GM19351 (cell line): ENCODE data around the gene SLC22A1.
"Not testable (repeated sequence)": the region's sequence is repeated elsewhere in the genome, so short reads cannot be mapped to it uniquely, and the experiment has no call there.

ENCODE experiments used
- ATAC-seq: cut with Tn5 transposase; IDR thresholded peaks from one replicate; pipeline ENCODE4 v1.9.1; 2021; ENCODE audit warnings: mild to moderate bottlenecking, moderate library complexity; ENCODE audit not compliant: unreplicated experiment

Gene SLC22A1

GRCh38 chr6:160137130-160137988 lies 15.7 kb downstream of the SLC22A1 start:
- no peak for ATAC-seq

DNA sequence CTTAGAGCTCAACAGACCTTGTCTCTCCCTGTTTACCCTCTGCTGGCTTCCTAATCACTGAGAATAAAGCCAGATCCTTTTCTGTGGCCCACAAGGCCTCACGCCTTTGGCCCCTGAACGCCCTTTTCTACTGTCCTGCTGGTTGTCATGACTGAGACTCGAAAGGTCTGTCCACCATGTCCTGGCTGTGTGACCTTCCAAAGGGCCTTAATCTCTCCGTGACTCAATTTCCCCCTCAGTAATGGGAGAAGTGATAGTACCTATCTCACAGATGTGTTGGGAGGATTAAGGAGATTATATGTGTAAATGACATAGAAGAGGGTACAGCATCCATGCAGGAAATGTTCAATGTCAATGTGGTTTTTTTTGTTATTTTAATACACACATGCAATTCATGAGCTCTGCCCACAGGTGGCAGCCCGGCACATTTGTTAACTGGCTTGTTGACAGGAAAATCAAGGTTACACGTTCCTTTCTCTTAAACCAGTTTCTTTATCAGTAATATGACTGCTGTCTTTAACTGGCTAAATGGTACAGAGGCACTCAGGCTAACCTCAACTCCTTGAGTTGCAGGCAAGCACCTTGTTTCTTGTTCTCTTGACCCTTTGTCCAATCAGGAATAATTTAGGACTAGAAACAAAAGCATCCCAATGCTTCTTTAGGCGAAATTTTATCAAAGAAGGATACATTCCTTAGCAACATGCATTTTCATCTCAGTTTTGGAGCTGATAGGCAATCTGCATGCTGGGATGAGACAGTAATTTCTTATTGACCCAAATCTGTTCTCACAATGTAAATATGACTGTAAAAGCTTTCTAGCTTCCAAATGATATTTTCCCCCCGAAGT lies 16.6 kb downstream of the SLC22A1 start:
- ATAC-seq: peak; percentile 82

DNA sequence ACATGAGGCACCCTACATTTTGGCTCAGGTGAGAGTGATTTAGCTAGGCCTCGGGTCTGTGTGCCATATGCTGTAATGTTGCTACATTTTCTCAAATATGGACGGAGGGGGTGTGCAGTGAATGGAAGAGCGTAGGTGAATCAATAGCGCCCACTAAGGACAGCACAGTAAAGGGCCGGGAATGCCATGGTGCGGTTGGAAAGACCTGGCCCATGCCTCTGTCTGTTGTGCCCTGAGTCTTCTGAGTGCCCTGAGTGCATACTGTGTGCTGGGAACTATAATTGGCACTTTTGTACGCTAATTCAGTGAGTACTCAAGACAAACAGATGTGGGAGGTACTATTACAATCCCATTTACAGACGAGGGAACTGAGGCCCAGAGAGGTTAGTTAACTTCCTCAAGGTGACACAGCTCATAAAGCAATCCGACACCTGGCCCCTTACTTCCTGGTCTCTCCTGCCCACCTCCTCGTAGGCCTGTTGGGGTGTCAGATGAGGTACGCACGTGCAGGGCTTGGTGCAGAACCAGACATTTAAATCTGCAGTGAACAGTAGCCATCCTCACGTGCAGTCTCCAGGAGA lies 17.3 kb downstream of the SLC22A1 start:
- no peak for ATAC-seq

DNA sequence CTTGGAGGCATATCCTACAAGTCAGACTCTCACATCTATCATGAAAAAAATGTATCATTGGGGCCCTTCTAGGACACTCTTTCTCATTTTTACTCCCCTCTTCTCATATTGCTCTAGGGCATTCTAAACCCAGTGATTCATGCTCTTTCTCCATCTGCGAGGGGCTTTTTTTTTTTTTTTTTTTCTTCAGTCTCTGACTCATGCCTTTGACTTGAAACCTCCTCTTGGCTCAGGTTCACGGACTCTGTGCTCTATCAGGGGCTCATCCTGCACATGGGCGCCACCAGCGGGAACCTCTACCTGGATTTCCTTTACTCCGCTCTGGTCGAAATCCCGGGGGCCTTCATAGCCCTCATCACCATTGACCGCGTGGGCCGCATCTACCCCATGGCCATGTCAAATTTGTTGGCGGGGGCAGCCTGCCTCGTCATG lies 17.8 kb downstream of the SLC22A1 start:
- ATAC-seq: no peak

GRCh38 chr6:160140493-160140892 lies 18.9 kb downstream of the SLC22A1 start:
- ATAC-seq: not testable (repeated sequence)

DNA sequence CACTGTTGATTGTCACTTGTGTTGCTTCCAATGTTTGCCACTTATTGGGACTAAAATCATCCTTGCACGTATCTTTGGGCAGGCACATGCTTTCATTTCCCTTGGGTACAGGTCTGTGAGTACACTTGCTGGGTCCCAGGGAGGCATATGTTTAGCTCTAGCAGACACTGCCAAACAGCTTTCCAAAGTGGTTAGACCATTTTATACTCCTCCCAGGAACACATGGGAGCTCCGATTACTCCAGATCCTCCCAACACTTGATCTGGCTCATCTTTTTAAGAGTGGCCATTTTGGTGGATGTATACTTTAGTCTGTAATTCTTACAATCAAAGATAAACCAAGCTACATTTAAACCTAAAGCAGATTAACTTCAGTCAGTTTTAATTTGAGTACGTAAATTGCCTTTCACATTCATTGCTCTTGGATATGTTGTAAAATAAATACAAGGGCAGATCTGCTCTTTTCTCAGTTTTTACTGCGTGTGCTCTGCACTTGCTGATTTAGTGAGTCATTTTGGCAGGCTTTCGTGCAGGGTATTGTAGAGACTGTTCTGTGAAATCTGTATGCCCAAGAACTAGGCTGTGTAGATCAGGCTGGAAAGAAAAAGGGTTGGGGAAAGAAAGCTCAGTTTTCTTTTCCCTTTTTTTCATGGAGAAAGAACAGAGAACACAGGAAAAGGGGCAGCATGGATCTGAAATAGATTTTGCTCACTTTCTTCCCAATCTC lies 19.5 kb downstream of the SLC22A1 start:
- ATAC-seq: no peak

- ATAC-seq: no peak
Measured at GRCh38 chr6:160142115-160142715, 20.6 kb downstream of the SLC22A1 start.

- no peak for ATAC-seq
Measured at GRCh38 chr6:160146454-160147145, 25.0 kb downstream of the SLC22A1 start.

DNA sequence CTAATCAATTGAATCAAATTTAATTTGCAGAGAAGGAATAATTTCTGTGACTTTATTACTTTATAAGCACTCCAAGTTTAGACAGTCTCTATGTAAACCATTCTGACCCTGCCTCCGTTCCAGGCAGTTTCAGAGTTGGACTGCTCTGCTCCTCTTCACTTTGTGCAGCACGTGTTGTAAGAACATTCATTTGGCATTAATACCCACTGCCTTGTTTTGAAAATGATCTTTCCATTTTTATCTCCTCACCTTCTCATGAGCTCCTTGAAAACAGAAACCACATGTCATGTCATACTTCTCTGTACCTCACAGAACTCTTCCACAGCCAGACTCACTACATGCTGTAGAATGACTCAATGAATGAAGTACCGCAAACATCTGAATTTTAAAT lies 25.5 kb downstream of the SLC22A1 start:
- ATAC-seq: no peak

- ATAC-seq: no peak
Measured at GRCh38 chr6:160154471-160154870, 32.9 kb downstream of the SLC22A1 start.

DNA sequence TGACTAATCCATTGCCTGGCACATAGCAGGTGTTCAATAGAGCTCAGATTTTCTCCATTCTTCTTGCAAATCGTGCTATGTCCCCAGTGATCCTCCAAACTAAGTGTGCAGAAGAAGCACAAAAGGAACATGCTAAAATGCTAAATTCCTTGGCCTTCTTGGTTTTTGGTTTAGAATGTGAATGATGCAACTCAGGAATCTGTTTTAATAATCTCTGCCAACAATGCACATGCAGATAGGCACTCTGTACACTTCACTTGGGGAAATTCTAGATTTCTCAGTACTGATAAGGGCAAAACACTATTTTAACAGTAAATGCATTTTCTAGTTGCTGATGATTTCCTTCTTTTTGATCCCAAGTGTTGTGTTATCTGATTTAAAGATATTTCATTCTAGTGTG lies 35.2 kb downstream of the SLC22A1 start:
- ATAC-seq: no peak

DNA sequence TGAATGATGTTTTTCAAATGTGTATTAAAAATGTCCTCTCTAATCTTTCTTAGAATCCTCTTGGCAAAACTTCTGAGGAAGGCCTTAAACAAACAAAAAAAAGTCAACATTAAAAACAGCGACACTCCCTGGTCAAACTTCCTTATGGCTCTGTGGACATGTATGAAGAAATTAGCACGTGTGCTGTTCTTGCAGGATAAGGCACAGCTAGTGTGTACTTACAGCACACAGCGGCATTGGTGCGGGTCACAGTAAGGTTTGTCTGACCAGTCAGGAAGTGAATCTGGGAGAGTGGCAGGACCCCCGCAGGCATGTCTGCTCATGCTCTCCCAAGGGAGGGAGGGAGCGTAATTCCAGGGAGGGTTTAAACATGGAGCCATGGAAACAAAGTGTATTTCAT lies 38.8 kb downstream of the SLC22A1 start:
- no peak for ATAC-seq

- no peak for ATAC-seq
Measured at GRCh38 chr6:160160929-160161646, 39.5 kb downstream of the SLC22A1 start.

DNA sequence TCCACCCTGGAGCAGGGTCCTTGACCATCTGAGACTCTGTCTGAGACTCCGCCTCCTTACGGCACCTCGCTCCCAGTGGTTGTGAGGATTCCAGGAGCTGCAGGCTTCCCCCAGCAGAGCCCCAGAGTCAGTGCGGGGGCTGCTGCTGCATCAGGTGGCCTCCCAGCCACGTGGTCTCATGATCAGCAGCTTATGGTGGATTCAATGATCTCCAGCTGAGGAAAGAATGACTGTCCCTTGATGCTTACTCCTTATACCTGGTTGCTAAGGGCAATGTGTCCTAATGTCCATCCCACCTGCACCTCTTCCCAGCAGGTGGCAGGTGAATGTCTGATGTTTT lies 40.0 kb downstream of the SLC22A1 start:
- no peak for ATAC-seq

DNA sequence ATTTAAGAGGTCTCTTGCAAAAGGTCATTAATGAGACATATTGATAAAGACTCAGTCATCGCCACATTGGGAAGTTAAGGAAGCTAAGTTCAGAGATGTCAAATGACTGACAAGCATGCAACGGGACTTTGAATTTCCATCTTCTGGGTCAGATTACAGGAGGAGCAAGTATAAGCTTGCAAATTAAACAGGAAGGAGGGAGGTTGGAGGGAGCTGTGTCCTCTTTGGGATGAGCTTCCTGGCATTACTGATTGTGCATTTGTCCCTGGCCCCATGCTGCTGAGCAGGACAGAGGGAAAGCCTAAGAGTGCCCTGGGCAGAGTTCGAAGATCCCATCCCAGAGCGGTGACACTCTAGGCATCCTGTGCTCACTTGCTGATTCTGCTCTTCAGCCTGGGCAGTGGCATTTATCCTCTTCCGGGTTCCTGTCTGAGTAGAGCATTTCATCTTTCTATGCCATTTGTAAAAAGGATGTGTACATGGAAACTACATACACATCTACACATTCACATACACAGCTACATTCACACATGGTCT lies 40.5 kb downstream of the SLC22A1 start:
- ATAC-seq: no peak

- ATAC-seq: no peak
Measured at GRCh38 chr6:160163425-160163824, 41.8 kb downstream of the SLC22A1 start.

DNA sequence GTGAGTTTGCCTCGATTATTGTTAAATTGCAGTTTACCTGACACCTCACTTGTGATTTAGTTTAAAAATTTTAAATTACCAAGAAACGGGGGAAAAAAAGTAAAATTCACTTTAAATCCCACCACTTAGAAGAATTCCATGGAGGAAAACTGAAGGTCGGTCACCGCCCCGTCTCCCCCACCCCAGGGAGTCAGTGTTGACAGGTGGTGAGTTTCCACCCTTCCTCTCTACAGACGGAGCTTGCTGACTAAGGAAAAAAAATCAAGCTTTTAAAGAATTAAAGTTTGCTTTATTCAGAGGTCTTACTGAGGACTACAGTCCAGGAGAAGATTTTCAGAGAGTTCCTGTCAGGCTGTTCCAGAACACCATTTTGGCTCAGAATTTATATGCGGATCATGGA lies 42.3 kb downstream of the SLC22A1 start:
- ATAC-seq: no peak

GRCh38 chr6:160165928-160166327 lies 44.3 kb downstream of the SLC22A1 start:
- ATAC-seq: not testable (repeated sequence)
